GM12878 (cell line): ENCODE results near the gene DLX1. TPM values are rescaled to one million over a fixed set of nuclear protein-coding genes. Genes with fewer than 3 reads are reported as not detected.

Experiments used
- EED ChIP-seq: sonication (generic); IDR thresholded peaks from 2 replicates; pipeline ENCODE4 v1.6.1; 2016; ENCODE audit warnings: antibody characterized with exemption, low read depth
- EZH2 ChIP-seq: IDR thresholded peaks from 2 replicates; pipeline ENCODE4 v1.6.1; 2012; ENCODE audit warnings: low read depth, mild to moderate bottlenecking, control low read depth, inconsistent platforms, low read length, borderline replicate concordance; ENCODE audit not compliant: control insufficient read depth
- HSF1 ChIP-seq: fragments of 150-350 bp; IDR thresholded peaks from 2 replicates; pipeline ENCODE4 v1.6.1; 2014; ENCODE audit warnings: mild to moderate bottlenecking, low read depth, low read length
- RAD21 ChIP-seq: IDR thresholded peaks from 2 replicates; pipeline ENCODE4 v1.6.1; 2011; ENCODE audit warnings: mild to moderate bottlenecking, low read depth, low read length, moderate library complexity; ENCODE audit not compliant: insufficient read depth
- polyA plus RNA-seq, 11 experiments: library from polyadenylated mRNA; depleted of rRNA in 4 of 11; unstranded in 6 of 11; stranded (reverse) in 5 of 11; fragments of >200 nt; fragmentation: Nextera tagmentation in 4 of 11; fragmentation: Illumina TruSeq in 1 of 11; extraction: Ambion mirVana in 4 of 11; extraction: Trizol in 1 of 11; gene quantifications; 1 replicate in 1 of 11; 2 replicates in 10 of 11; pipeline versions ENCODE4 v1.2.1 to v1.2.3, GENCODE V29; 2011 to 2016; ENCODE audit warnings: inconsistent platforms in 2 of 11, missing spikeins in 2 of 11, low read depth in 1 of 11
- total RNA-seq, 4 experiments: library from RNA; depleted of rRNA in 3 of 4; stranded (reverse); fragments of >200 nt in 3 of 4; fragmentation: Illumina TruSeq in 1 of 4; extraction: Trizol in 1 of 4; gene quantifications; 2 replicates each; pipeline versions ENCODE4 v1.2.1 to v1.2.3, GENCODE V29; 2013 to 2021
- TF ChIP-seq, protein P1 (sequence below): fragments of 450-650 bp; IDR thresholded peaks from 2 replicates; pipeline ENCODE4 v1.6.1; 2017; ENCODE audit warnings: mild to moderate bottlenecking, moderate library complexity

Gene DLX1
- total and polyA plus RNA-seq, 10 of the 15 experiments (the other 5 are each of a cell fraction or from before 2014, with no cell fraction given): 0.06 TPM; not detected in 9

DNA sequence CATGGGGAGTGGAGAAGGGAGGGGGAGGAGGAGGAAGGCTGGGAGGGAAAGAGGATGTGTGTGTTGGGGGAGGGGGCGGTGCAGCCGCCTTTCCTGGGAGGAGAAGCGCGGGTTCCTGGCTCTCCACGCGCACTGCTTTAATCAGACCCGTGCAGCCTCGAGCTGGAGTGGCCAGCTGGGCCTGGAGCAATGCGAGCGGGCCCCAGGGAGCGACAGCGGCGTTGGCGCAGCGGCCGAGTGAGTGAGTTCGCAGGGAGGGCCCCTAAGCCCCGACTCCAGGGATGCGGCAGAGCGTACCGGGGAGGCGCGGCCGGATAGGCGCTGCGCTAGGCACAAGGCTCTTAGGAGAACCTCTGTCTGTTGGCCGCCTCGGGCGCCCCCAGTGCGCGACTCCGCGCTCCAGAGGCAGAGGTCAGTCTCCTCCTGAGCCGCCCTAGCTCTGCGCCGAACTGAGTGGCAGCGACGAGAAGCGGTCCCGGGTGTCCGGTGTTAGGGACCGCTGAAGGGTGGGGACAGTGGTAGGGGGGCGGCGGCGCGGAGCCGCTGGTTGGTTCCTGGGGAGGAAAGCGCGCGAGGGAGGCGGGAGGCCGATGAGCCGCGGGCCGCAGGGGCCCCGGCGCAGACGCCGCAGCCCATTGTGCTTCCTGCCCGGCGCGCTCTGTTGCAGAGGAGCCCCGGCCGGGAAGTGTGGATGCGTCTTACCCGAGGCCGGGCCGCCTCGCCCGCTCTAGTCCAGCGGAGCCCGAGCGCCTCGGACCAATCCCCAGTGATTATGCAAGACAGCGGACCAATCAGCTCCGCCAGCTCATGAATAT is 455 bp upstream of the DLX1 start (continued):
- TF ChIP-seq, protein P1, sequence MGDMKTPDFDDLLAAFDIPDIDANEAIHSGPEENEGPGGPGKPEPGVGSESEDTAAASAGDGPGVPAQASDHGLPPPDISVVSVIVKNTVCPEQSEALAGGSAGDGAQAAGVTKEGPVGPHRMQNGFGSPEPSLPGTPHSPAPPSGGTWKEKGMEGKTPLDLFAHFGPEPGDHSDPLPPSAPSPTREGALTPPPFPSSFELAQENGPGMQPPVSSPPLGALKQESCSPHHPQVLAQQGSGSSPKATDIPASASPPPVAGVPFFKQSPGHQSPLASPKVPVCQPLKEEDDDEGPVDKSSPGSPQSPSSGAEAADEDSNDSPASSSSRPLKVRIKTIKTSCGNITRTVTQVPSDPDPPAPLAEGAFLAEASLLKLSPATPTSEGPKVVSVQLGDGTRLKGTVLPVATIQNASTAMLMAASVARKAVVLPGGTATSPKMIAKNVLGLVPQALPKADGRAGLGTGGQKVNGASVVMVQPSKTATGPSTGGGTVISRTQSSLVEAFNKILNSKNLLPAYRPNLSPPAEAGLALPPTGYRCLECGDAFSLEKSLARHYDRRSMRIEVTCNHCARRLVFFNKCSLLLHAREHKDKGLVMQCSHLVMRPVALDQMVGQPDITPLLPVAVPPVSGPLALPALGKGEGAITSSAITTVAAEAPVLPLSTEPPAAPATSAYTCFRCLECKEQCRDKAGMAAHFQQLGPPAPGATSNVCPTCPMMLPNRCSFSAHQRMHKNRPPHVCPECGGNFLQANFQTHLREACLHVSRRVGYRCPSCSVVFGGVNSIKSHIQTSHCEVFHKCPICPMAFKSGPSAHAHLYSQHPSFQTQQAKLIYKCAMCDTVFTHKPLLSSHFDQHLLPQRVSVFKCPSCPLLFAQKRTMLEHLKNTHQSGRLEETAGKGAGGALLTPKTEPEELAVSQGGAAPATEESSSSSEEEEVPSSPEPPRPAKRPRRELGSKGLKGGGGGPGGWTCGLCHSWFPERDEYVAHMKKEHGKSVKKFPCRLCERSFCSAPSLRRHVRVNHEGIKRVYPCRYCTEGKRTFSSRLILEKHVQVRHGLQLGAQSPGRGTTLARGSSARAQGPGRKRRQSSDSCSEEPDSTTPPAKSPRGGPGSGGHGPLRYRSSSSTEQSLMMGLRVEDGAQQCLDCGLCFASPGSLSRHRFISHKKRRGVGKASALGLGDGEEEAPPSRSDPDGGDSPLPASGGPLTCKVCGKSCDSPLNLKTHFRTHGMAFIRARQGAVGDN: no peak
- TF ChIP-seq RAD21 (no peak), HSF1 (no peak), EZH2 (no peak), EED (no peak)
